HG02870 (cell line): ENCODE results near the gene FUNDC2.

Experiments used
- ATAC-seq: cut with Tn5 transposase; IDR thresholded peaks from one replicate; pipeline ENCODE4 v1.9.1; 2021; ENCODE audit warnings: mild to moderate bottlenecking, moderate library complexity; ENCODE audit not compliant: unreplicated experiment

Gene FUNDC2

GRCh38 chrX:155068165-155068564, 41.5 kb downstream of the FUNDC2 start:
- no peak for ATAC-seq

- no peak for ATAC-seq
Measured at GRCh38 chrX:155069414-155069813, 42.8 kb downstream of the FUNDC2 start.

GRCh38 chrX:155070038-155070437, 43.4 kb downstream of the FUNDC2 start:
- ATAC-seq: no peak

GRCh38 chrX:155070663-155070974, 44.0 kb downstream of the FUNDC2 start:
- peak; percentile 25 for ATAC-seq

- ATAC-seq: peak; percentile 81
Measured at GRCh38 chrX:155070975-155071693, 44.5 kb downstream of the FUNDC2 start, which contains the start of the genes BRCC3, CMC4 and MTCP1. TSS of gene BRCC3 (plus strand) at chrX:155071508. CDS start at chrX:155071528, 20 bp downstream. TSS of gene CMC4 (minus strand) at chrX:155071136. CDS start at chrX:155064023, 7,113 bp downstream. TSS of gene MTCP1 (minus strand) at chrX:155071136. CDS start at chrX:155066010, 5,126 bp downstream.

GRCh38 chrX:155071694-155072280, 45.1 kb downstream of the FUNDC2 start:
- ATAC-seq: peak; percentile 2

GRCh38 chrX:155086202-155086840, 59.7 kb downstream of the FUNDC2 start:
- no peak for ATAC-seq

- ATAC-seq: no peak
Measured at GRCh38 chrX:155086961-155087735, 60.5 kb downstream of the FUNDC2 start.

- ATAC-seq: no peak
Measured at GRCh38 chrX:155094468-155095061, 67.9 kb downstream of the FUNDC2 start.

- no peak for ATAC-seq
Measured at GRCh38 chrX:155105919-155106318, 79.3 kb downstream of the FUNDC2 start.

- ATAC-seq: no peak
Measured at GRCh38 chrX:155108427-155108826, 81.8 kb downstream of the FUNDC2 start.
